ES-I3 (cell line): ENCODE results near the gene LARGE2.

Source experiments
- H3K36me3 ChIP-seq: 2 replicates; pipeline ENCODE4 v1.6.1; 2013; ENCODE audit warnings: mild to moderate bottlenecking, low read length, control low read depth, moderate library complexity; ENCODE audit not compliant: insufficient read depth
- H3K4me1 ChIP-seq: 2 replicates; pipeline ENCODE4 v1.6.1; 2013; ENCODE audit warnings: mild to moderate bottlenecking, control low read depth, low read length; ENCODE audit not compliant: insufficient read depth
- H3K9ac ChIP-seq: 2 replicates; pipeline ENCODE4 v1.6.1; 2013; ENCODE audit warnings: low read depth, mild to moderate bottlenecking, low read length, moderate library complexity
- H3K9me3 ChIP-seq: 2 replicates; pipeline ENCODE4 v1.6.1; 2013; ENCODE audit warnings: mild to moderate bottlenecking, low read length, moderate library complexity; ENCODE audit not compliant: control insufficient read depth, insufficient read depth

LARGE2 gene

DNA sequence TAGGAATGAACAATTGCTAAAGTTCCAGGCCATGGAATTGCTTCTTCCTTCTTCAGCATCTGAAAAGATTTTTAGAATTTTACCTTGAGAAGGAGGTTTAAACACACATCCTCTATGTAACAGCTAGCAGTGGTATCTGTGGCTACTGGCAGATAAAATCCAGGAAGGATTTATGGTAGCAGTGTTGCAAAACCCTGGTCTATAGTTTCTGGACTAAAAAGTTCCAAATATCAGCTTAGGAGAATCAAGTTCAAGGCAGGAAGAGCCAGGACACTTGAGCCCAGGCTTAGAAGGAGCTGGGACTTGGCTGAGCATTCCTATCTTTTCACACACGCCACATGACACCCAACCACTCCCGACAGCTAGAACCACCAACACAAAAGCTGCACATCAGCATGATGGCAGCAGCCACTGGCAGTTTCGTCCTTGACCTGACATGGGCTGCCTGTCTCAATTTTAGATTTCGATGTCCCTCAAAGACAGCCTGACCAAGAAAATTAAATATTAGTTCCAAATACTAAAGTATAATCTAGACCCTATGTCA lies 14.1 kb downstream of the LARGE2 start:
- peaks cover 5% of the 10 kb centered on the region; the same call in 1 of the 2 replicates for H3K4me1 ChIP-seq
- no peak overlapping the region for H3K9ac ChIP-seq
- peaks cover 8% of the 10 kb centered on the region; the same call in 1 of the 2 replicates for H3K36me3 ChIP-seq
- H3K9me3 ChIP-seq, result no peaks in the 10 kb centered on the region

DNA sequence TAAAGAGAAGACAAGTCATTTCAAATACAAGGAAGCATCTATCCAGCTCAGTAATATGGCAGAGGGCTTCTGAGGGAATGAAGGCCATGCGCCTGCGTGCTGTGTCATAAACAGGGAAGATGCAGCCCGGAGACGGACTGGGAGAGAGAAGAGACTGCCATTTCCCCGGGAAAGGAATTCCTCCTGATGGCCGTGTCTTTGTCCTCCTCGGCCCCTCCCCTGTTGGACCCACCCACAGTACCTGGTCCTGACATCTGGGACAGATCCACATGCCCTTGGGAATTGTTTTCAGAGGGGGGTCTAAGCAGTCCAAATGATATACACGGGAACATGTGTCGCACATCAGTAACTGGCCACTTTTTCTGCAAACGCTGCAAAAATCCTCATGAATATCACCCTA lies 15.5 kb downstream of the LARGE2 start:
- Histone ChIP-seq H3K9ac (no peak overlapping the region), H3K36me3 (peaks cover 8% of the 10 kb centered on the region; the same call in 1 of the 2 replicates), H3K9me3 (no peaks in the 10 kb centered on the region), H3K4me1 (peaks cover 5% of the 10 kb centered on the region; the same call in 1 of the 2 replicates)

DNA sequence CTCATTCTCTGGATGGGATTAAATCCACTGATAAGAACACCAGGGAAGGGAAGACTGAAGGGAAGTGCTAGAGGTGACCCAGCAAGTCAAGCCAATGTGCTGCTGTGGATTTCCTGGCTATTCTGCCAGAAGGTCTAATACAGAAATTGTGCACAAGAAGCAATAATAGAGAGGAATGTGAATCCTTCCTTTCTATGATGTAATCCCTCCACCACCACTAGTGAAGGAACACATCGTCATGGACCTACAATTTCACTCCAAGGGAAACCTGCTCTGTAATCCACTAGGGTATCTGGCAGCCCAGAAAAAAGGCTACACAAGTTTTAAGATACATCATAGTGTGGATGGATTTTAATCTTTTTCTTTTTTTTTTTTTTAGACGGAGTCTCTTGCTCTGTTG lies 17.4 kb downstream of the LARGE2 start:
- Histone ChIP-seq H3K9ac (no peak overlapping the region), H3K9me3 (no peaks in the 10 kb centered on the region), H3K36me3 (peaks cover 8% of the 10 kb centered on the region; the same call in 1 of the 2 replicates), H3K4me1 (peaks cover 5% of the 10 kb centered on the region; the same call in 1 of the 2 replicates)

DNA sequence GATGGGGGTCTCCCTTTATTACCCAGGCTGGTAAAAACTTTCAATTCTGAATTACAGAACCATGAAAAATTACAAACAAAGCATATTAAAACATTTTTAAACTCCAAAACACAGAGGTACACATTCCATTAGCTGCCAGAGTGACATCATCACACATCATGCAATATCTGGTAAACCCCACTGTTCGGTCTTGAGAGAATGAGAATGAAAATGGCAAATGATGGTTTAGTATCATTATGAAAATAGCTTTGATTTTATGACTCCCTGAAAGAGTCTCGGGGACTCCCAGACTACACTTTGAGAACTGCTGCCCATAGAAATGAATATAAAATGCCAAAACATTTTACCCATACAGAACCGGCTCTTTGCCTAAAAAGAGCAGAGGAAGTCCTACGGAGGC lies 18.8 kb downstream of the LARGE2 start:
- Histone ChIP-seq H3K36me3 (peaks cover 3% of the 10 kb centered on the region; the same call in 1 of the 2 replicates), H3K9me3 (no peaks in the 10 kb centered on the region), H3K4me1 (peaks cover 5% of the 10 kb centered on the region; the same call in 1 of the 2 replicates), H3K9ac (no peak overlapping the region)

DNA sequence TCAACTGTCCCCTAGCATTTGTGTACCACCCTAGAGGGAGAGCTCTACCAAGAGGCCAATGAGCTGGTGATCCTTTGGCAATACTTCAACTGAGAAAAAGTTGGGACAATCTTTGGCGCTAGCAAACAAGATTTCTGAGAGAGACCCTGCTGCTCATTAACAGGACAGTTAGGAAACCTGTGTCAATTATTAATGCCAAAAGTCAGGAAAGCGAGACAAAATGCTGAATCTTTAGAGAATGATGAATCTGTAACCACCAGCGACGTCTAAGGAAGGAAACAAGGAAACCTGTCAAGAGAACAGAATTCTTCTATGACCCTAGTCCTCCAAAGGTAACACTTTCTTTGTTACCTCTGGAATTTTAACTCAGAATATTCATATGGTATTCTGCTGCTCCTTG lies 19.9 kb downstream of the LARGE2 start:
- Histone ChIP-seq H3K9ac (no peak overlapping the region), H3K36me3 (no peaks in the 10 kb centered on the region), H3K4me1 (peaks cover 5% of the 10 kb centered on the region; the same call in 1 of the 2 replicates)

DNA sequence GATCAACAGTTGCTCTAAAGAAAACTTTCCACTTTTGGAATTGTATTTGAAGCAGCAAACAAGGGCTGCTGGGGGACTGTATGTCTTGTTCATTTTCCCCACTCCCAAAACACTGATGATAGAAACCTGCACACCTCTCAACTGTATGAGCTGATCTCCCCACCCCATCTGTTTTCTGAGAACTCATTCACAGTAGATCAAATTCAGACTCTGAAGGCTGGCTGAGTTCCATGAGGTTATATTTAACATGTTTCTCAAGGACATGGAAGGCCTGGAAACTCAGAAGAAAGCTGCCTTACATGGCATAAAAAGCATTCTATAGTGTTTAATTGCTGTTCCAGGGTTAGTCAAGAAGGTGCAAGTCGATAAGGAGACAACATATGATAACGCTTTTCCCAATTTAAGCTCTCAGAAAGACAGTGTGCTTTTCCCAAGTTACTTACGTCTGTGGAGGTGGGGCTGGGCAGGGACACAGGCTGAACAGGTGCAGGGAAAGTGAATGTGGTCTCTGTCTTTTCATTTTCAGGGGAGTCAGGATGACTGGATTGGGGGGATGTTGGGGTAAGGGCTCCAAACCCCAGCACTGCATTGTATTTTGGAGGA lies 23.0 kb downstream of the LARGE2 start:
- Histone ChIP-seq H3K9me3 (no peaks in the 10 kb centered on the region), H3K36me3 (peaks cover 4% of the 10 kb centered on the region; the same call in 1 of the 2 replicates), H3K9ac (no peak overlapping the region), H3K4me1 (no peaks in the 10 kb centered on the region)

More for the DNA sequence above, 19.9 kb downstream of the LARGE2 start:
- no peaks in the 10 kb centered on the region for H3K9me3 ChIP-seq

DNA sequence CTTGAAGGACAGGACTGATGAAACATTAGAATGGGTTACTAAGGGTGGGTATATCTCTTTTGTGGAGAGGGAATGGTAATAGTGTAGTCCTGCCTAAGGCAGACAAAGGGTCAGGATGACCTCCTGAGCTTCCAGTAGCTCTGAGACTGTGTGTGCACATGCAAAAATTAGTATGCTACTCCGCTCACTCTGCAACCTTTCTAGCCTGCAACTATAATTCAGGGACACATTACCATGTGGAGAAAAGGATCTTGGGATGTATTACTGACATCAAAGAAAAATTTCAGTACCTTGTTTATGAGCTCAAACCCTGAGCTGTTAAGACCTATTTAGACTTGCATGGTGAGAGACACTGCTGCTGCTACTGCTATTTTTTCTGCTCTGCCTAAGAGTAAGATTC lies 25.4 kb downstream of the LARGE2 start:
- no peaks in the 10 kb centered on the region for H3K9me3 ChIP-seq
- H3K4me1 ChIP-seq, result no peaks in the 10 kb centered on the region
- peaks cover 4% of the 10 kb centered on the region; the same call in 1 of the 2 replicates for H3K36me3 ChIP-seq
- H3K9ac ChIP-seq, result no peak overlapping the region

DNA sequence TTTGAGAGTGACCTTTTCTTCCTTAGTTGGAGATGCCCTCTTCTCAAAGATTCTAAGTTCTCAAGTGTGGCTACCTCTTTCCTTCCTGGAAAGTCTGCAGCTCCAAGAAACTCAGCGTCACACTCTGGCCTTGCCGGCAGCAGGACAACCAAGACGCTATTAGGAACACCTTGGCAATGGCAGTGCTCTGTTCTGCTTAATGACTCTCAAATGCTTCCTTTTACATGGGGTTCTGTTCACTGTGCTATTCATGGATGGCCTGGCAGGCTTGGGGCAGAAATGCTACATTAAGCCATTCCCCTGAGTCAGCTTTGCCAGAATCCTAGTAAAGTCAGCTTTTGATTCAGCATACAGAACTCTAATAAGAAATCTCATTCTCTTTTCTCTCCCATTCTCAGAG lies 25.9 kb downstream of the LARGE2 start:
- Histone ChIP-seq H3K36me3 (peaks cover 4% of the 10 kb centered on the region; the same call in 1 of the 2 replicates), H3K9ac (no peak overlapping the region), H3K4me1 (no peaks in the 10 kb centered on the region), H3K9me3 (no peaks in the 10 kb centered on the region)

DNA sequence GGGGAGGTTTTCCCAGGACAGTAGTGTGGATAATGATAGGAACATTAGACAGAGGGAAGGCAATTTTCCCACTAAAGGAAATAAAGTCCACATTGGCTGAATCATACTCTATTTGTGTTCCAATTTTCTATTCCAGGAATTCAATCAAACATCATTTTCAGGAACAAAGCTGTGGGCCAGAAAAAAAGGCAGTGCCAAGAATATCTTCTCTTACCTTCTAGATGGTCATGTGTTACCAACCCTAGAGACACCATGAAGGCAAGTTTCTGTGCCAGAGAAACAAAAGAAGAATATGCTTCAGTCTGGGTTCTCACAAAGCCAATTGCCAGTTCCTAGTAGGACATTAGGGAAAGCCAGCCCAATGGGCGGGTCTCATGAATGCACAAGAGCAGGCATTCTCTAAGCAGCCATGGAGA lies 27.5 kb downstream of the LARGE2 start:
- H3K9me3 ChIP-seq, result no peaks in the 10 kb centered on the region
- H3K9ac ChIP-seq, result no peak overlapping the region
- H3K36me3 ChIP-seq, result peaks cover 4% of the 10 kb centered on the region; the same call in 1 of the 2 replicates

DNA sequence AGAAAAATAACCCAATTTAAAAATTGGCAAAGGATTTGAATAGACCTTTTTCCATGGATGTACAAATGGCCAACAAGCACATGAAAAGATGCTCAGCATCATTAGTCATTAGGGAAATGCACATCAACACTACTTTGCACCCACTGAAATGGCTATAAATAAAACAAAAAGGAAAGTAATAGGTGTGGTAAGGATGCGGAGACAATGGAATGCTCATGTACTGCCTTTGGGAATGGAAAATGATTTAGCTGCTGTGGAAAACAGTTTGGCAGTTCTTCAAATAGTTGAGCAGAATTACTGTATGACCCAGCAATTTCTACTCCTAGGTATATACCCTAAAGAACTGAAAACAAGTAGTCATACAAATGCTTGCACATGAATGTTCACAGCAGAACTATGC lies 37.4 kb downstream of the LARGE2 start:
- H3K9me3 ChIP-seq, result no peaks in the 10 kb centered on the region
- H3K9ac ChIP-seq, result no peak overlapping the region
- H3K36me3 ChIP-seq, result no peaks in the 10 kb centered on the region
- no peaks in the 10 kb centered on the region for H3K4me1 ChIP-seq

More for the DNA sequence above, 27.5 kb downstream of the LARGE2 start:
- H3K4me1 ChIP-seq, result no peaks in the 10 kb centered on the region

DNA sequence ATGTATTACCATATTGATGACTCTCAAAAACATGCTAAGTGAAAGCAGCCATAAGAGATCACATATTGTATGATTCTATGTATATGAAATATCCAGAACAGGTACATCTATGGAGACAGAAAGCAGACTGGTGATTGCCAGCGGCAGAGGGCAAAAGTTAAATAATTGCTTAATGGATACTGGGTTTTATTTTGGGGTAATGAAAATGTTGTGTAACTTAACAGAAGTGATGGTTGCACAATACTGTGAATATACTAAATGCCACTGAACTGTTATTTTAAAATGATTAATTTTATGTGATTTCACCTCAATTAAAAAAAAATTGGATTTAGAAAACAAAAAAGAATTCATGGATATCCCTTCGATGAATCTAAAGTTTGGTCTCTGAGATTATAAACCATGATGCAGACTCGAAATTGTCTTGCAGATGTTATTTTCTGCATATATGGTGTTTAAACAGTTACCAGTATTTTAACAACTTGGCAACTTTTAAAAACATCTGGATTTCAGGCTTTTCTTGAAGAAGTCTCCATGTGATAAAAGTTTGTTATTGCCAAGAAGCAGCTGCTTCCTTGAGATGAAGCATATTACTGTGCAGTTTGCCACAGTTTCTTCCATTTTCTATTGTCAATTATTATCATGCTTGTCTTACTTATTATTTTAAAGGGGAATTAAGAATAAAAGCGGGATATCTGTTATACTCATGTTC lies 38.1 kb downstream of the LARGE2 start:
- H3K9ac ChIP-seq, result no peak overlapping the region
- no peaks in the 10 kb centered on the region; the same call in 1 of the 2 replicates for H3K36me3 ChIP-seq
- H3K9me3 ChIP-seq, result no peaks in the 10 kb centered on the region
- H3K4me1 ChIP-seq, result no peaks in the 10 kb centered on the region

DNA sequence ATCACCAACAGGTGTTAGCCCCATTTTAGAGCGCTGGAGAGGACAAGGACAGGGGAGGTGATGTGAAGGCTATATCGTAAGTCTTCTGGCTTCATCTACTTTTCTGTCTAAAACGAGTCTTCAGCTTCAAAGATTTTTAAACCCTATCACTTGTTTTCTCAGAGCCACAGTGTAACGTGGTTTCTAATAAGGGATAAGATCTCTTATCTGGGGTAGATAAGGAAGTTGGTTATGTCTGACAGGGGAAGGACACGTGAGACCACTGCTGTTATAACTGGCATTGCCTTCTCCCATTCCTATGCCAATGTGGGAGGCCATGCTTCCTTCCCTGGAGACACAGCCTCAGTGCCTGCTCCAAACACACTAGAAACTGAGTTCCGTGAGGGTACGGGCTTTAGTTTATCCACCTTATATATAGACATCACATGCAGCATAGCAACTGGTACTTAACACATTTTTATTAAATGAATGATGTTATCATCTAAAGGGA lies 39.3 kb downstream of the LARGE2 start:
- no peaks in the 10 kb centered on the region for H3K9me3 ChIP-seq
- H3K36me3 ChIP-seq, result no peaks in the 10 kb centered on the region; the same call in 1 of the 2 replicates
- no peaks in the 10 kb centered on the region for H3K4me1 ChIP-seq
- no peak overlapping the region for H3K9ac ChIP-seq

DNA sequence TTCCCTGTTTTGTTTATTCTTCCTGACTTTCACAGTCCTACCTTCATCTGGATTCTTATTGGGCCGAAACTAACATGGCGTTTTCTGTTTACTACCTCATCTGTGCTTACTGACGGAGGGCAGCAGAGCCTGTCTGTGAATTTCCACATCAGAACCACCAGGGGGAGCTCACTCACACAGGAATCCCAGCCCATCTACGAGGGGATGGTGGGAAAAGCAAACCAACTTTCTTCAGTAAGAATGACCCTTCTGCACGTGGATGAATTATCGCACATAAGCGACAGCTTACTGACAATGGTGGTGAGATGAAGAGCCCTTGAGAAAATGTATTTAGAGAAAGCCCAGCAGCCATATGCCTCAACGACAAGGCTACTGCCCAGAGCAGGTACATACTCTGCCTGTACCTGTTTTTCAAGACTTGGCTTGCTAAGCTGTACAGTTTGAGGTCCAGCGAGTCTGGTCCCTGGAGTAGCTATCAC lies 42.5 kb downstream of the LARGE2 start:
- Histone ChIP-seq H3K9ac (no peak overlapping the region), H3K36me3 (no peaks in the 10 kb centered on the region; the same call in 1 of the 2 replicates), H3K9me3 (no peaks in the 10 kb centered on the region), H3K4me1 (no peaks in the 10 kb centered on the region)

DNA sequence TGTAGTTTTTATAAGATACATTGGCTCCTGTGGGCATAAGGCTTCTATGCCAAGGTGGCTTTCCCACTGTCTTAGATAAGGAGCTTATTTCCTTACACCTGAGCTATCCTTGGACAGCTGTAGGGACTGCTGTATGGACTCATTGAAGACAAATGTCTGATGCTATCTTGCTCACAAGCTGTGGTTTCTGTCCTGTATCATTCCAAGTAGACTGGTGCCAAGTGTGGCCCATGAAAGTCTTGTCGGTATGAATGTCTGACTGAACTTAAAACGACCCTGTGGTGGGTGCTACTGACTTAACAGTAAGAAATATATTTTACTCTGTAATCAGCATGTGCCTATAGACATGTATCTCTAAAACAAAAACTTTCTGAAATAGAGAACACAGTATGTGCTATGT lies 45.0 kb downstream of the LARGE2 start:
- Histone ChIP-seq H3K9me3 (no peaks in the 10 kb centered on the region), H3K36me3 (no peaks in the 10 kb centered on the region; the same call in 1 of the 2 replicates), H3K9ac (no peak overlapping the region), H3K4me1 (no peaks in the 10 kb centered on the region)
